ENCODE data around the gene EEF2KMT. TPM values are rescaled to one million over a fixed set of nuclear protein-coding genes. Genes with fewer than 3 reads are reported as not detected.

EEF2KMT gene
- total and polyA plus RNA-seq, 2 of the 8 experiments (the other 6 are each of a cell fraction or from before 2014, with no cell fraction given), result 35.8 to 37.0 TPM

GRCh38 chr16:5062051-5062450 is 35.5 kb downstream of the EEF2KMT start (continued):
- TF ChIP-seq RFX5 (IDR thresholded peaks at IDR 0.05; ENCODE audit: borderline replicate concordance, low read depth, low read length), result no peak
- TF ChIP-seq KDM4A (IDR thresholded peaks at IDR 0.05; ENCODE audit: low read depth, low read length, severe bottlenecking), result no peak
- TF ChIP-seq KDM1A (IDR thresholded peaks at IDR 0.05; ENCODE audit: borderline replicate concordance, low read length), result no peak
- TF ChIP-seq NRF1 (IDR thresholded peaks at IDR 0.05; ENCODE audit: low read depth, low read length), result no peak
- no peak for TF ChIP-seq RXRA (IDR thresholded peaks at IDR 0.05; ENCODE audit: insufficient read depth, low read depth, low read length)

Data from H1 (cell line).